Adrenal gland (tissue), 5 donors: ENCODE results near the gene PRICKLE4.

ENCODE experiments used
- CTCF ChIP-seq, 6 experiments: fragments of 450-650 bp in 4 of 6; fragments of 200-600 bp in 2 of 6; sonication (generic) in 1 of 6; IDR thresholded peaks; 1 replicate in 5 of 6; 2 replicates in 1 of 6; pipeline versions ENCODE4 v1.5.1 to v1.8.0; 2016 to 2021; ENCODE audit warnings: antibody characterized with exemption in 6 of 6, mild to moderate bottlenecking in 2 of 6, moderate library complexity in 1 of 6
- POLR2A ChIP-seq, 2 donors: fragments of 450-650 bp; IDR thresholded peaks; one replicate each; pipeline ENCODE4 v1.6.1; 2017; ENCODE audit warnings: antibody characterized with exemption in 2 of 2, mild to moderate bottlenecking in 2 of 2, moderate library complexity in 1 of 2
- donor health status: DM: no; HTN: no; CAD: no.

GRCh38 chr6:41791305-41791704, 10.7 kb downstream of the PRICKLE4 start:
- TF ChIP-seq POLR2A (IDR thresholded peaks at IDR 0.05) (no peak), CTCF (IDR thresholded peaks at IDR 0.05) (no peak)
